C4-2B (cell line): ENCODE measurements around the gene B4GALT1.

Experiments used
- H3K27ac ChIP-seq: fragments of 450-650 bp; 2 replicates; pipeline ENCODE4 v1.5.1; 2017
- ZFX ChIP-seq: fragments of 450-650 bp; IDR thresholded peaks from 2 replicates; pipeline ENCODE4 v1.6.1; 2017
- TF ChIP-seq, protein P1 (sequence below): fragments of 450-650 bp; conservative IDR thresholded peaks from 2 replicates; pipeline ENCODE4 v1.5.1; 2017; ENCODE audit warnings: mild to moderate bottlenecking

The B4GALT1 gene

DNA sequence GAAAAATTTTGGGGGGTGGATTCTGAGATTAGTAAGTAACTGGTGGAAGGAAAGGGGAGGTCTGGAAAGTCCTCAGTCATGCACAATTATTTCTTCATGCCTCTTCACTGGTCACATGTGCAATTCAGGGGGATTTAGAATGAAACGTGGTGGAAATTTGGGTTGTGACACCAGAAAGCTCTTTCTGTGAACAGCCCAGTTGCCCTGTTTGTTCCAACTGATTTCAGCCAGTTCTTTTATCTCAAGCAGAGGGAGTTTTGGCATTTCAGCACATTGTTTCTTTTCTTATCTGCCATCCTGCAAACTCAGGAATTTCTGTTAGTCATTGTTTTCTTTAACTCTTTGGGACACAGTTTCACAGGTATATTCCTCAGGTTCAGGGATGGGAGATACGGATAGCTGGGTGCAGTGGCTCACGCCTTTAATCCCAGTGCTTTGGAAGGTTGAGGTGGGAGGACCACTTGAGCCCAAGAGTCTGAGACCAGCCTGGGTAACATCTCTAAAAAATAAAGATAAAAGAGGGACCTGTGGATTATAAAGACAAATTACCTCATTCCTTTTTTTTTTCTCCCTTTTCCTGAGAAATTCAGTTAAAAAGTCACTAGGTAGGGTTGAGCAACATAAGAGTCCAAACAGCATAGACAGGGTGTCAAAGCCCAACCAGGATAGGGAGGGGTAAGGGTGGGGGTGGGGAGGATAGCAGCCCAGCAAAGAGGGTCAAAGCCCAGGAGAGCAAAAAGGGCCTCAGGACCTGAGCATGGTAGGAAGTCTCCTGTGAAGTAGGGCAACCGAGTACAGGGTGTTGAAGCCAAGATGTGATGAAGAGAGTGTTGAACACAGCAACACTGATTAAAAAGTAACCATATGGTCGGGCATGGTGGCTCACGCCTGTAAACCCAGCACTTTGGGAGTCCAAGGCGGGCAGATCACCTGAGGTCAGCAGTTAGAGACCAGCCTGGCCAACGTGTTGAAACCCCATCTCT lies 5.4 kb upstream of the B4GALT1 start:
- H3K27ac ChIP-seq, result no peak overlapping the region
- no peak for TF ChIP-seq ZFX
- TF ChIP-seq, protein P1, sequence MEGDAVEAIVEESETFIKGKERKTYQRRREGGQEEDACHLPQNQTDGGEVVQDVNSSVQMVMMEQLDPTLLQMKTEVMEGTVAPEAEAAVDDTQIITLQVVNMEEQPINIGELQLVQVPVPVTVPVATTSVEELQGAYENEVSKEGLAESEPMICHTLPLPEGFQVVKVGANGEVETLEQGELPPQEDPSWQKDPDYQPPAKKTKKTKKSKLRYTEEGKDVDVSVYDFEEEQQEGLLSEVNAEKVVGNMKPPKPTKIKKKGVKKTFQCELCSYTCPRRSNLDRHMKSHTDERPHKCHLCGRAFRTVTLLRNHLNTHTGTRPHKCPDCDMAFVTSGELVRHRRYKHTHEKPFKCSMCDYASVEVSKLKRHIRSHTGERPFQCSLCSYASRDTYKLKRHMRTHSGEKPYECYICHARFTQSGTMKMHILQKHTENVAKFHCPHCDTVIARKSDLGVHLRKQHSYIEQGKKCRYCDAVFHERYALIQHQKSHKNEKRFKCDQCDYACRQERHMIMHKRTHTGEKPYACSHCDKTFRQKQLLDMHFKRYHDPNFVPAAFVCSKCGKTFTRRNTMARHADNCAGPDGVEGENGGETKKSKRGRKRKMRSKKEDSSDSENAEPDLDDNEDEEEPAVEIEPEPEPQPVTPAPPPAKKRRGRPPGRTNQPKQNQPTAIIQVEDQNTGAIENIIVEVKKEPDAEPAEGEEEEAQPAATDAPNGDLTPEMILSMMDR, result no peak

DNA sequence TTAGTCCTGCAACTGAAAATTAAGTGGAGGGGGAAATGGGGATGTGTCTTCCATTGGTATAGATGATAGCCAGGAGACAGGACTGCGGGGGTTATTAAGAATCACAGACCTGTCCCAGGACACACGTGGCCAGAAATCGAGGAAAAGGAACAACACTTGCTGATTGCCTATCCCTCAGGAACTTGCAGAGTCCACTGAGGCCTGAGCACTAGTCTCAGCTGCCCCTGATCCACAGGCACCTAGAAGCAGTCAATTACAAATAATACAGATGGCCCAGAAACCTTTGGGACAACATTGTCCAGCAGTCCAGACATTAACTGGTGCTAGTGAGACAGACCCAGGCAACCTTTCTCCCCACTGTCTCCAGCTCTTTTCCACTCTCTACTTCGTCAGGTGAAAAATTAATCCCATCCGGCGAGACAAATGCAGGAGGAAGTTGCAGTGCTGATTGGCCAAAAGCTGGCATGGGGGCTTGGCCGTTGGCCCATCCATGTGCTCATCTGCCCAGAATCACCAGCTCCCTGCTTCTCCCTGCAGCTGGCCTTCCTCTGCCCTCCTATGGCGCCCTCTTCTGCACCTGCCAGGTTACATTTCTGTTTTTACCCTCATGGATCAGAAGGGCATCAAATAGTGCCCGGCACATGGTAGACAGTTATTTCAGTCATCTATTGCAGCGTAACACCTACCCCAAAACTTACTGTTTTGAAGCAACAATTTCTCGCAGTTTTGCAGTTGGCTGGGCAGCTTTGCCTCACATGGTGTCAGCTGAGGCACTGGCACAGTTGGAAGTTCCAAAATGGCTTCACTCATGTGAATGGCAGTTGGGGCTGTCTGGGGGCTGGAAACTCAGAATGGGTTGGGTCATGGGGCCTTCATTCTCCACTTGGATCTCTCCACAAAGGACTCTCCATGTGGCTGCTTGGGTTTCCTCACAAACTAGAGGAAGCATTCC lies 3.6 kb upstream of the B4GALT1 start:
- TF ChIP-seq ZFX, result no peak
- TF ChIP-seq, protein P1, result peak; percentile 43
- H3K27ac ChIP-seq, result no peak overlapping the region

DNA sequence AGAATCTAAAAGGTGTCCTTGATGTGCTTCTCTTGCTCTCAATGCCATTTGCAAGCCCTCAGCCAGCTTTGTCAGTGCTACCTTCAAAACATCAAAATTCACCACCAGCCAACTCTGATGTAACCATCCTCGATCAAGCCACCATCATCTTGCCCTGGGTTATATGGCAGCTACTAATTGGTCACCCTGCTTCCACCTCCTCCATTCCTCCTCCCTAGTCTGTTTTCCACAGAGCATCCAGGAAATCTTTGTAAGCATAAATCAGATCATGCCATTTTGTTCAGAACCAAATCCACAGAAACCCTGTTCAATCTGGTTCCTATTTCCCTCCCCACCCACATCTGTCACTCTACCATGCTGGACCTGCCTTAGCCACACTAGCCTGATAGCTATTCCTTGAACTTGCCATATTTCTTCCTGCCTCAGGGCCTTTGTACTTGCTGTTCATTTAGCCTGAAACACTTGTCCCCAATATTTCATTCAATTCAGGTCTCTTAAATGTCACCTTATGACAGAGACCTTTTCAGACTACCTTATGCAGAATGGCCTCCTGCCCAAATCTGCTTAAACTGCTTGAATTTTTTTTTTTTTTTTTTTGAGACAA lies 1.9 kb upstream of the B4GALT1 start:
- TF ChIP-seq, protein P1, result no peak
- no peak for TF ChIP-seq ZFX
- no peak overlapping the region for H3K27ac ChIP-seq

DNA sequence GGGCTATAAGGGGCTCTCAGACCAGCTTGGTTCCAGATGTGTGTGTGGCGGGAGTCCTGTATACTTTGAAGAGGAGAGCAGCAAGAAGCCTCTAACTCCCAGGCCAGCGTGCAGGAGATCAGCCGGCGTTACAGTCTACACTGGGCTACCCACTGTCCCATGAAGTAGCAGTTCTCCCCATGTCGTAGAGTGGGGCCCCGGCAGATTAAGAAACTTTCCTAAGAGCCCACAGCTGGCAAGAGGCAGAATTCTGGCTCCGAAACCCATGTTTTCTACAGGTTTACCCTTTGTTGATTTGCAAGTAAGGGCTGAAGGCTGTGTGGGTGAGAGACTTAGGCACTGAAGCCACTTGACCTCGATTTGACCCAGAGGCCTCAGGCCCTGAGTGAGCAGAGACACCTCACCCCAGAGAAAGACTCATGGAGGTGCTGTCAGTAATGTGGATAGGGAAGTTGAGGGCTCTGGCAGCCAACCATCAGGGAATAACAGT lies 881 bp upstream of the B4GALT1 start:
- H3K27ac ChIP-seq, result peak overlapping the region; percentile 92
- TF ChIP-seq, protein P1, result no peak
- no peak for TF ChIP-seq ZFX

DNA sequence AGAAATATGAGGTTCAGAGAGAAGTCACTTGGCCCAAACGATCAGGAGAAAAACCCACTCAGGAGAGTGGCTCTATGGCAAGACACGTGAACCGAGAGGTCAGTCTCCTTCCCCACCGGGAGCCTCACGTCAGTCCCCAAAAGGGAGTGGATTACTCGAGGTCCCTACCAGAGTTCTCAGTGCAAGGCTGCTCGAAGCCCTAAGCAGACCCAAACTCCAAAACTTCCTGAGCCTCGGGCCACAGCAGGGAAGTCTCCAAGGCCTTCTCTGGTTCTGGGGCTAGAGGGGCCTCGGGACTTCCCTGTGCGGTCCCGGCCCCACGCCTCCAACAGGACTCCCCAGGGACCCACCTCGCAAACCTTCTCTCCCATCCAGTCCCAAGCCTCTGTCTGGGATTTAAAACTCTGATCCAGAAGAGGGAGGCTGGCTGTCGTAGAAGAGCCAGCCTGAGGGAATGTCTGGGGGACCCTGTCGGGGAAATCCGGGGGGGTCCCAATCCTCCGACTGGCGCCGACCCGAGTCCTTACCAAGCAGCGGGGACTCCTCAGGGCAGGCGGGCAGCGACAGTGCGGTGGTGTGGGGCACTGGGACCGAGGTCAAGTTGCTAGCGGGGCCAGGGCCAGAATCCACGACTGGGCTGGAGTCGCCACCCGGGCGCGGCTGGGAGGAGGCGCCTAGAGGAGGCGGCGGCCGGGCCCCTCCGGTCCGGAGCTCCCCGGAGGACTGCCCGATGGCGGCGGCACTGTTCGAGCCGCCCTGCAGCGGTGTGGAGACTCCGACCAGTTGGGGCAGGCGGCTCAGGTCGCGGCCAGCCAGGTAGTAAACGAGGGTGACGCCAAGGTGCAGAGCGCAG lies 679 bp downstream of the B4GALT1 start:
- peak overlapping the region; percentile 92 for H3K27ac ChIP-seq
- TF ChIP-seq, protein P1, result no peak
- peak; percentile 78 for TF ChIP-seq ZFX
